Retinal pigment epithelial cell (primary cell): ENCODE data around the gene ARHGAP26.

Source experiments
- DNase-seq: peaks from one replicate; pipeline ENCODE4 v3.0.0-alpha.2; 2010; ENCODE audit warnings: low read depth
- H3K4me3 ChIP-seq: 2 replicates; pipeline ENCODE4 v1.5.1; 2011; ENCODE audit warnings: mild to moderate bottlenecking, low read length, control low read depth, moderate library complexity
- CTCF ChIP-seq: conservative IDR thresholded peaks from 2 replicates; pipeline ENCODE4 v1.5.1; 2011; ENCODE audit warnings: low read depth, low read length, control low read depth, inconsistent platforms

The ARHGAP26 gene

GRCh38 chr5:143217065-143217803 lies 447.1 kb downstream of the ARHGAP26 start:
- no peak overlapping the region for H3K4me3 ChIP-seq
- no peak for TF ChIP-seq CTCF
- no peak for DNase-seq

GRCh38 chr5:143217804-143218160 lies 447.6 kb downstream of the ARHGAP26 start:
- no peak for DNase-seq
- no peak for TF ChIP-seq CTCF
- no peak overlapping the region for H3K4me3 ChIP-seq

- DNase-seq, result no peak
- TF ChIP-seq CTCF, result no peak
- no peak overlapping the region for H3K4me3 ChIP-seq
These were observed 448.5 kb downstream of the ARHGAP26 start for GRCh38 chr5:143218517-143219170.

GRCh38 chr5:143219696-143220095 lies 449.5 kb downstream of the ARHGAP26 start:
- no peak for DNase-seq
- TF ChIP-seq CTCF, result no peak
- no peak overlapping the region for H3K4me3 ChIP-seq

- H3K4me3 ChIP-seq, result no peak overlapping the region
- no peak for TF ChIP-seq CTCF
- DNase-seq, result no peak
These were observed 450.6 kb downstream of the ARHGAP26 start for GRCh38 chr5:143220748-143221251.

- TF ChIP-seq CTCF, result no peak
- no peak overlapping the region for H3K4me3 ChIP-seq
- DNase-seq, result no peak
These were observed 452.4 kb downstream of the ARHGAP26 start for GRCh38 chr5:143222287-143223231.
